HG02840 (cell line): ENCODE data around the gene SLC6A17.

Experiments used
- ATAC-seq: cut with Tn5 transposase; IDR thresholded peaks from one replicate; pipeline ENCODE4 v1.9.1; 2021; ENCODE audit warnings: mild to moderate bottlenecking, moderate library complexity, moderate number of reproducible peaks; ENCODE audit not compliant: unreplicated experiment, low FRiP score

The SLC6A17 gene

GRCh38 chr1:110170766-110171733, 20.8 kb downstream of the SLC6A17 start:
- ATAC-seq, result no peak

- ATAC-seq, result no peak
These were observed 21.7 kb downstream of the SLC6A17 start for GRCh38 chr1:110172001-110172400.

DNA sequence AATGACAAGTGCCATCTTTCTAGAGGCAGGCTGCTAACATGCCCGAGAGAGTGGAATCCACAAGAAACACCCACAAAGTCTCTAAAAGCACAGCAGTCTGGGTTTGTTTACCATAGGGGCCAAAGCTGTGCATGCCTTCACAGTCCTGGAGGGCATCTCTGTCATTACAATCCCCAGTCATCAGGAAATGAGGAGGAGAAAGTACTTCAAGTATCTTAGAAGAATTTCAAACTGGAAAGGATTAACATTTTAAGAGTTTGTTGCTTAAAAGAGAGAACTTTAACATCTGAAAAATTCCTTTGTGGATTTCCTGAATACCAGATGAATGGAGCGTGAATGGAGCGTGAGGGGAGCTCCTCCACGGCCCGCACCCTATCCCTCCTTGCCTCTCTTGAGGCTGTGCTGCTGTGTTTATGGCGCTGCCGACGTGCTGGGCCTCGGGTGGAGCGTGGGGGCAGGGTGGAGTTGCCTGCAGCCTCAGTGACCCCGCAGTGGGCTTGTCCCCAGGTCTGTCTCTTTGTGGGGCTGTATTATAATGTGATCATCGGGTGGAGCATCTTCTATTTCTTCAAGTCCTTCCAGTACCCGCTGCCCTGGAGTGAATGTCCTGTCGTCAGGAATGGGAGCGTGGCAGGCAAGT, 23.3 kb downstream of the SLC6A17 start:
- ATAC-seq, result no peak

DNA sequence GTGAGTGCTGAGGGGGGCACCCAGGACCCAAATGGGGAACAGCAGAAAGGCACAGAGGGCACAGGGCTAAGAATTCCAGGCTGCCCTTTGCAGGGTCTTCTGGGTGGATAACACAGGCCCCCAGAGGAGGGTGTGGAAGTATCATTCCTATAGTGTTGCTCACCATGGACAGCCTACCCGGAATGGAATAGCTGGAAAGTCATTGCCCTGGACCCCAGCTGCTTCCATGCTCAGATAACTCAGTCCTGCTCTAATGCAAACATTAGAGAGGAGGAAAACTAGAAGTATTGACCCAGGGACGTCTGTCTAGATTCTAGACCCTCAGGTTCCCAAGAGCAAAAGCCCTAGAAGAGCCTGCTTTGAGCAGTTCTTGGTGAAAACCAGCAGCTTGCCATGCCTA, 24.7 kb downstream of the SLC6A17 start:
- ATAC-seq, result no peak

DNA sequence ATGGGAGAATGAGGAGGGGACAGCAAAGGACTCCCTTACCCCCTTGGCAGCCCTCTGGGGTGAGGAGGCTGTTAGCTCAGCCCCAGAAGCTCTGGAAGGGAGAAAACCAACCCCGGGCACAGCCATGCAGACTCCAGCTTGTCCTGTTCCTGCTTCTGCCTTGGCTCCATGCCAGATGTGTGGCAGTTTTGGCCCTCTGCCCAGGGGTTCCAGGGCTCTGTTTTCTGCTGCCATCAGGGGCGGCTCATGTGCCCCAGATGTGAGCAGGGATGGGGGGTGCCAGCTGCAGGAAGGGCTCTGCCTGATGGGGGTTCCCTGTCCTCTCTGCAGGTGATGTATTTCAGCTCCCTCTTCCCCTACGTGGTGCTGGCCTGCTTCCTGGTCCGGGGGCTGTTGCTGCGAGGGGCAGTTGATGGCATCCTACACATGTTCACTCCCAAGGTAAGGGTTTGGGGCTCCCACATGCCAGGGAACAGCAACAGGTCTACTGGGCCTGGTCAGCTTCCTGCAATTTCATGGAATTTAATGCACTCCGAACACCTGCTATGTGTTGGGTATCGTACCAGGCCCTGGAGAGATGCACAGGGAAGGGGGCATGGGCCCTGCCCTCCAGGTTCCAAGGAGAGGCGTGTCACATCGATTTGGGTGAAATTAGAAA, 26.1 kb downstream of the SLC6A17 start:
- ATAC-seq, result no peak

DNA sequence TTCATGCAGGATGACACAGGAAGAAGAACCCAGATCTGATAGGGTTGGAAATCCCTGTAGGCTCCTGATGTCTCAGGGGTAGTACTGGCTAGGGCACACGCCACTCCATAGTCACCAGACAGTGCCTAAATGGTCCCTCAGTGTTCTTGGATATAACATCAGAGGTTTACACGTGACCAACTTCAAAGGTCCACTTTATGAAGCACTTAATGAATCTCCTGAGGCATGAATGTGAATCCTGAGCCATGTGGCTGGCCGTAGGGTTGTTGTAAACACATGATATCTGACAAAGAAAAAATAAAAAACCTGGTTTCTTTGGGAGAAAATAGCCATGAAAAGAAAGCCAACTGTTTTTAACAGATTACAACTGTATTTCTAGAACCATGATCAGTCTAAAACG, 27.5 kb downstream of the SLC6A17 start:
- ATAC-seq, result no peak

DNA sequence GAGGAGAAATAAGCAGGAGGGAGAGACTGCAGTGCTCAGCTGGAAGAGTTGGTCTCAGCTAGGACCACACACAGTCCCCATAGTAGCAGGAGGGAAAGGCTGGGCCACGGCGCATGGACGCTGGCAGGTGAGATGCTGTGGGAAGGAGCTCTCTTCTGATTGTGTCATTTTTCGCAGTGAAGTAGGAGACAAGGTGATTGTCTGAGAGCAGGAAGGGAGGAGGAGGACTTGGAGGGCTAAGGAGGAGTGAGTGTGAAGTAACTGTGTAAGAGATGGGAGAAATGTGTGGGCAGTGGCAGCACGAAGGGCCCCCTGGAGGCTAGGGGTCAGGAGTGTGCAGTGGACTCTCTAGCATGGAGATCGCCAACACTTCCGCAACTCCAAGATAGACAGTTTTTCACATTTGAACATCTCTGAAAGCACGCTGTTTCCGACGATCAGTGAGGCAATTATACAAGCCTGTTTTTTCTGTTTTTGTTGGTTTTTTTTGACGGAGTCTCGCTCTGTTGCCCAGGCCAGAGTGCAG, 33.4 kb downstream of the SLC6A17 start:
- ATAC-seq, result no peak

GRCh38 chr1:110184446-110184845, 34.2 kb downstream of the SLC6A17 start:
- no peak for ATAC-seq

DNA sequence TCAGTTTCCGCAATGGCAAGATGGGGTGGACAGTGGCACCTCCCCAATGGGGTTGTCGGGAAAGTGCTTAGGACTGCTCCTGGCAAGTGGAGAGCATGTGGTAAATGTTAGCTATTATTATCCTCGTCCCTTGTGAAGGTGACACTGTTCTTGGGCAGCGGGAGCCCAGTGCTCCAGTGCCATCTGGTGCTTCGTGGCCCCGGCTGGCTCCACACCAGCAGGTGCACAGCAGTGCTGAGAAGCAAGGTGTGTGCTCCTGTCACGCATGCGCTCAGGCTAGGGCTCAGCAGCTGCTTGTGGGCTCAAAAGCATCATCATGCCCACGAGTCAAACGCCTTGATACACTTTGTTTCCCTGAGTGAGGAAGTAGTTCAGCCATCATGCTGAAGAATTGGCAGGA, 34.9 kb downstream of the SLC6A17 start:
- ATAC-seq, result no peak

GRCh38 chr1:110186558-110186957, 36.3 kb downstream of the SLC6A17 start:
- no peak for ATAC-seq

DNA sequence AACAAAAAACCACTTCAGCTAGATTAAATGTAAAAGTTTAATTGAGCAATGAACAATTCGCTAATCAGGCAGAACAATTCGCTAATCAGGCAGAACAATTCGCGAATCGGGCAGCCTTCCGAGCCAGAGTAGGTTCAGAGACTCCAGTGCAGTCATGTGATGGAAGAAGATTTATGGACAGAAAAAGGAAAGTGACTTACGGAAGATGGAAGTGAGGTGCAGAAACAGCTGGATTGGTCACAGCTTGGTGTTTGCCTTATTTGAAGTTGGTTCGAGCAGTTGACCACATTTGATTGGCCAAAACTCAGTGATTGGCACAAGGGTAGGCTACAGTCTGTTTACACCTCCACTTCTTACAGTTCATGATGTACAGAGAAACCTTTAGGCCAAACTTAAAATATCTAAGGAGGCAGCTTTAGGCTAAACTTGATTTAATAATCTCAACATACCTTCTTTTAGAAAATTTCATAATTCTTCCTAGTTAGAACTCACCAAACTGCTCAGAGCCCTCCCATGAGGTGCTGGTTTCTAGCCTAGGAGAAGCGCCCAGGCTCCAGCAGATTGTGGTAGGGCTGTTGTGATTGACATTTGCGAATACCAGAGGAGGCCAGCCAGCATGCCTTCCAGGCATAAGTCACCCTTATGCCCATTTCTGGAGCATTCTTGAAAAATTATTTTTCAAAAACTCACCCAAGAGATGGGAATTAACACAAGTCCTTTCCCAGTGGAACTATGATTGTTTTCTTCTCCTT, 37.0 kb downstream of the SLC6A17 start:
- no peak for ATAC-seq

DNA sequence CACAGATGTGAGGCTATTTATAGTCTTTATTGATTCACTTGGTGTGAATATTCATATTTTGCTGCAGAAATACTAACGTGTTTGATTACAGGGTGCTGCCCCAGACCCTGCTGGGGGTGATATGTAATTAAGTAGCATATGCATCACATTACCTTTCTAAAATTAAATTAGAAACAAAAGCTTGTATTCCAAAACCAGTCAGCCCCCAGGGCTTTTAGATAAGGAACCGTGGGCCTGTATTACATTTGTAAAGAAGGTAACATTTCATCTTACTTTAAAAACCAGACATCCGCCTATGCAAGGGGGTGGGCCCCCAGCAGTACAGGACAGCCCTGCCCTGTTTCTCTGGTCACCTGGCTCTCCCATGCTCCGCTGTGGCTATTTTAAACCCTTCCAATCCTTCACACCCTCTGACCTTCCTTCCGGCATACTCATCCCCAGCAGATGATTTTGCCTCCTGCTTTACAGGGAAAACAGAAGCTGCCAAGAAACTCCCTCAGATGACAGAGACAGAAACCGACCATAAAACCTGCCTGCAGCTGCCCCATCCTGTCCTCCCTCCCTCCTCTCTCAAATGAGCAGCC, 37.8 kb downstream of the SLC6A17 start:
- no peak for ATAC-seq

GRCh38 chr1:110189181-110189580, 38.9 kb downstream of the SLC6A17 start:
- no peak for ATAC-seq

DNA sequence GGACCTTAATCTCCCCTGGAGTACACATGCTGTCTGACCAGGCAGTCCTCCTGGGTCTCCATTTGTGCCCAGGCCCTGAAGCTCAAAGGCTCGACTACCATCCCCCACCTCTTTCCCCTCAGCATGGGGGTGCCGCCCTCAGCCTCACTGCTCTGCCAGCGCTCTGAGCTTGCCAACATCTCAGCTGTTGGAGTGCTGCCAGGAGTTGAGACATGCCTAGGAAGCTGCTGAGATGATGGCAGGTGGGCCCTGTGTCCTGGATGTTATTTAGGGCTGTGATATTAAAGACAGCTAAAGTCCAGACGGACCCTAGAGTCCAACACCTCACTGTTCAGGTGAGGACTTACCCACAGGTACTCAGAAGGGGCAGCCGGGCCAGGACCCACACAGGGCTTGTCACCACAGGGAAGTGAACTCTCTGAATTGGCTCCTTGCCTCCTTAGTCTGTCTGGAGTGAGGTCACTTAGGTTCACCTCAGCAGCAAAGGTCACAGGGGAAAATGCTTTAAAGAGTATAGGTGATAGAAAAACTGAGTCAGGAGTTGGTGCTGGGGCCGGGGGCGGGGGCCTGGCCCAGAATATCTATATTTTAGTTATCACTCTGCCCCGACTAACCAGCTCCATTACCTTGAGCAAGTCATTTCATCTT, 40.1 kb downstream of the SLC6A17 start:
- no peak for ATAC-seq

DNA sequence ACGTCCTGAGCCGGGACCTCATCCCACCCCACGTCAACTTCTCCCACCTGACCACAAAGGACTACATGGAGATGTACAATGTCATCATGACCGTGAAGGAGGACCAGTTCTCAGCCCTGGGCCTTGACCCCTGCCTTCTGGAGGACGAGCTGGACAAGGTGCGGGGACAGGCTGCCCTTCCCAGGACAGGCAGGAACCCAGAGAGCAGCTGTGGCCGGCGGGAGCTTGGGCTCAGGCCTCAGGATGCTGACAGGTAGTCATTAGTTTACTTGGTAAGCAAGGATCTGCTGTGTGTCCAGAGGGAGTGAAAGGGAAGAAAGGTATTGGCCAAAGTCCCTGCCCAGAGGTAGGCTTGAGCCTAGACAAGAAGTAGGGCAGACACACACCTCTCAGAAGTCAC, 42.2 kb downstream of the SLC6A17 start:
- ATAC-seq, result no peak

- no peak for ATAC-seq
These were observed 44.9 kb downstream of the SLC6A17 start for GRCh38 chr1:110195196-110195595.

DNA sequence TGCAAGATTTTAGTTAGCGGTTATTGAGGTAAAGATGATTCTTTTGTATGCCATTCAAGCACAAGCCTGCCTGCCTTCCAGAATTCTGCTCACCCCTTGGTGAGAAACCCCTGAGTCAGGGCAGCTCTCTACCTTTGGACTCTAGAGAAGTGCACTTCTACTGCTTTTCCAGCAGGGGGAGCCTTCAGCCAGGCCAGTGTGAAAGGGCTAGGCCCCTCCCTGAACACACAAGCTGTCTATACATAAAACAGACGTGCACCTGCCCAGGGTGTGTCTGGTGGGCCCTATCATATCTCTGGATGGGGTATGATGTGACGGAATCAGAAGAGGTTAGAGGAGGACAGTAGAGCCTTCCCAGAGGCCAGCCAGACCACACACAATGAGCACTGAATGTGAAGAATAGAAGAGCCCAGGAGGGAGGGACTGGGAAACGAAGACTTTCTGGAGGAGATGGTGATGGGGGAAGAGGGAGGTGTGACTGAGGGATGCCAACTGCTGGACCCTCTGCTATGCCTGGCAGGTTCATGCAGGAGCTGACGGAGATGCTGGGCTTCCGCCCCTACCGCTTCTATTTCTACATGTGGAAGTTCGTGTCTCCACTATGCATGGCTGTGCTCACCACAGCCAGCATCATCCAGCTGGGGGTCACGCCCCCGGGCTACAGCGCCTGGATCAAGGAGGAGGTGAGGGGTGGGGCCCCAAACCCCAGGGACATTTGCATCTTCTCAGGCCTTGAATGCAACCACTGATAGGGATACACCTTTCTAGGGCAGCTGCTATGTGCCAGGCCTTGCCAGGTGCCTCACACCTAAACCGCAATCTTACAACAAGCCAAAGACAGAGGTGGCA, 46.8 kb downstream of the SLC6A17 start:
- ATAC-seq, result no peak

DNA sequence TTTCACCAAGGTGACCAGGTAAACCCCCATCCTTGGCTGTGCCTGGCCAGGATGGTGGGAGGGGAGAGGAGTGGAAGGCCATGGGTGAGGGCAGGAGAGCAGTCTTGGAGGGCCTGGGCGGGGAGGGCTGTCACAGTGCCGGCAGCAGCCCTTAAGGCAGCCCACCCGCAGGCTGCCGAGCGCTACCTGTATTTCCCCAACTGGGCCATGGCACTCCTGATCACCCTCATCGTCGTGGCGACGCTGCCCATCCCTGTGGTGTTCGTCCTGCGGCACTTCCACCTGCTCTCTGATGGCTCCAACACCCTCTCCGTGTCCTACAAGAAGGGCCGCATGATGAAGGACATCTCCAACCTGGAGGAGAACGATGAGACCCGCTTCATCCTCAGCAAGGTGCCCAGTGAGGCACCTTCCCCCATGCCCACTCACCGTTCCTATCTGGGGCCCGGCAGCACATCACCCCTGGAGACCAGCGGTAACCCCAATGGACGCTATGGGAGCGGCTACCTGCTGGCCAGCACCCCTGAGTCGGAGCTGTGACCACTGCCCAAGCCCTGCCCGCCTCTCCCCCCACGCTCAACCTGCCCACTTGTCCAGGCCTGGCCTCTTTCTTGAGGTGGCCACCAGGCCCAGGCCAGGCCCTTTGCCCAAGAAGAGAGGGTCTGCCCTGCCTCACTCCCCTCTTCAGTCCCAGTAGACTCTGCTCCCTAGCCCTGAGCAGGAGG, 47.8 kb downstream of the SLC6A17 start:
- ATAC-seq, result no peak
